Gastrocnemius medialis (tissue), 4 donors: ENCODE results near the gene SPIB.

Experiments
- CTCF ChIP-seq, 5 experiments: fragments of 450-650 bp in 3 of 5; fragments of 200-600 bp in 2 of 5; sonication (generic) in 2 of 5; IDR thresholded peaks in 4 of 5; conservative IDR thresholded peaks in 1 of 5; 1 replicate in 4 of 5; 2 replicates in 1 of 5; pipeline ENCODE4 v1.5.1; 2016 to 2019; ENCODE audit warnings: antibody characterized with exemption in 5 of 5, mild to moderate bottlenecking in 3 of 5, moderate library complexity in 3 of 5
- POLR2A ChIP-seq, 2 donors: fragments of 450-650 bp; IDR thresholded peaks; one replicate each; pipeline ENCODE4 v1.6.1; 2017; ENCODE audit warnings: antibody characterized with exemption in 2 of 2, mild to moderate bottlenecking in 2 of 2, moderate library complexity in 2 of 2

- no peak for TF ChIP-seq CTCF (IDR thresholded peaks at IDR 0.05 in 4 of 5, conservative IDR thresholded peaks at IDR 0.05 in 1 of 5)
- TF ChIP-seq POLR2A (IDR thresholded peaks at IDR 0.05): no peak
Observed at GRCh38 chr19:50413531-50413930, 5.2 kb upstream of the SPIB start.
